Activated CD4-positive, alpha-beta memory T cell treated with anti-CD3 and anti-CD28 coated beads, Interleukin-2, amount 10 ng/mL, durations not matched to agents 7 days and 5 days (primary cell): ENCODE data around the gene NRSN1. TPM values are rescaled to one million over a fixed set of nuclear protein-coding genes. Genes with fewer than 3 reads are reported as not detected.

Experiments
- CTCF ChIA-PET: fragments of 350-600 bp; sonication (Branson Sonifier 250); formaldehyde crosslinking; loops from one replicate; lab custom pipeline; 2021; ENCODE audit warnings: antibody characterized with exemption, inconsistent platforms; lab: Charles Lee
- POLR2A ChIA-PET: fragments of 350-600 bp; sonication (Branson Sonifier 250); formaldehyde crosslinking; loops from one replicate; lab custom pipeline; 2021; ENCODE audit warnings: antibody characterized with exemption; lab: Charles Lee
- DNase-seq: peaks from one replicate; pipeline ENCODE4 v3.0.0-alpha.2; 2020
- H3K27ac Mint-ChIP-seq: one replicate; pipeline ENCODE4 v1.8.0; 2021; ENCODE audit warnings: mild to moderate bottlenecking, mixed read lengths
- H3K27me3 Mint-ChIP-seq: one replicate; pipeline ENCODE4 v1.8.0; 2021; ENCODE audit warnings: mixed read lengths
- H3K36me3 Mint-ChIP-seq: one replicate; pipeline ENCODE4 v1.8.0; 2021; ENCODE audit warnings: low read depth, mixed read lengths
- H3K4me1 Mint-ChIP-seq: one replicate; pipeline ENCODE4 v1.8.0; 2021; ENCODE audit warnings: mixed read lengths
- H3K4me3 Mint-ChIP-seq: one replicate; pipeline ENCODE4 v1.8.0; 2021; ENCODE audit warnings: mild to moderate bottlenecking, mixed read lengths
- H3K9me3 Mint-ChIP-seq: one replicate; pipeline ENCODE4 v1.8.0; 2021; ENCODE audit warnings: mixed read lengths
- total RNA-seq, 2 experiments: library from RNA; stranded (reverse); gene quantifications; one replicate each; pipeline ENCODE4 v1.2.3, GENCODE V29; 2021

The NRSN1 gene
- total RNA-seq, 2 experiments from 2014 or later: not detected

- H3K4me1 Mint-ChIP-seq: no peaks in the 10 kb centered on the region
- no peaks in the 10 kb centered on the region for H3K27me3 Mint-ChIP-seq
- H3K9me3 Mint-ChIP-seq: no peaks in the 10 kb centered on the region
- no peaks in the 10 kb centered on the region for H3K36me3 Mint-ChIP-seq
- CTCF ChIA-PET: interaction anchor here (1.3 kb wide), 1 partner anchor 127 kb away, joined by 3 read pairs; no protein-coding TSS in a partner anchor
- H3K27ac Mint-ChIP-seq: no peak overlapping the region
- H3K4me3 Mint-ChIP-seq: no peak overlapping the region
- POLR2A ChIA-PET: no interaction called here
- DNase-seq: no peak
Observed at GRCh38 chr6:24148154-24148570, 22.1 kb downstream of the NRSN1 start.

- Mint-ChIP-seq H3K4me3 (no peak overlapping the region), H3K4me1 (no peaks in the 10 kb centered on the region), H3K27me3 (no peaks in the 10 kb centered on the region), H3K27ac (no peak overlapping the region), H3K9me3 (no peaks in the 10 kb centered on the region), H3K36me3 (no peaks in the 10 kb centered on the region)
- CTCF ChIA-PET: interaction anchor here (1.3 kb wide), 1 partner anchor 126 kb away, joined by 3 read pairs; no protein-coding TSS in a partner anchor
- DNase-seq: no peak
- POLR2A ChIA-PET: no interaction called here
Observed at GRCh38 chr6:24148684-24149083, 22.7 kb downstream of the NRSN1 start.

- no peaks in the 10 kb centered on the region for H3K27me3 Mint-ChIP-seq
- no peak overlapping the region for H3K27ac Mint-ChIP-seq
- ChIA-PET POLR2A (no interaction called here), CTCF (no interaction called here)
- no peak for DNase-seq
- no peaks in the 10 kb centered on the region for H3K36me3 Mint-ChIP-seq
- H3K4me1 Mint-ChIP-seq: no peaks in the 10 kb centered on the region
- H3K9me3 Mint-ChIP-seq: no peaks in the 10 kb centered on the region
- no peak overlapping the region for H3K4me3 Mint-ChIP-seq
Observed at GRCh38 chr6:24149296-24149695, 23.3 kb downstream of the NRSN1 start.

- CTCF ChIA-PET: no interaction called here
- POLR2A ChIA-PET: no interaction called here
- H3K27me3 Mint-ChIP-seq: no peaks in the 10 kb centered on the region
Observed at GRCh38 chr6:24149836-24150235, 23.8 kb downstream of the NRSN1 start.

DNA sequence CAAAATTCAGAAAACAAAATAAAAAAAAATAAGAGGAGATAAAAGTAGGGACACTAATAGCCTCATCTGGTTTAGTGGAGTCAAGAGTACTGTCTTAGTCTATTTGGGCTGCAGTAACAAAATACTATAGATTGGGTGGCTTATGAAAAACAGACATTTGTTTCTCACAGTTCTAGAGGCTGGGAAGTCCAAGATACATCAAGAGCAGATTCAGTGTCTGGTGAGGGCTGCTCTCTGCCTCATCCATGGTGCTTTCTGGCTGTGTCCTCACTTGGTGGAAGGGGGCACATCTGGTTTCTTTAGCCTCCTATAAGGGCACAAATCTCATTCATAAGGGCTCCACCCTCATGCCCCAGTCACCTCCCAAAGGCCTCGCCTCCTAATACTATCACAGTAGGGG lies 26.0 kb downstream of the NRSN1 start:
- Mint-ChIP-seq H3K9me3 (no peaks in the 10 kb centered on the region), H3K36me3 (no peaks in the 10 kb centered on the region), H3K27ac (no peak overlapping the region), H3K4me3 (no peak overlapping the region), H3K4me1 (no peaks in the 10 kb centered on the region), H3K27me3 (no peaks in the 10 kb centered on the region)
- no peak for DNase-seq
- ChIA-PET CTCF (no interaction called here), POLR2A (no interaction called here)

More at GRCh38 chr6:24149836-24150235, 23.8 kb downstream of the NRSN1 start:
- no peak for DNase-seq
- Mint-ChIP-seq H3K4me1 (no peaks in the 10 kb centered on the region), H3K9me3 (no peaks in the 10 kb centered on the region), H3K36me3 (no peaks in the 10 kb centered on the region), H3K4me3 (no peak overlapping the region), H3K27ac (no peak overlapping the region)

DNA sequence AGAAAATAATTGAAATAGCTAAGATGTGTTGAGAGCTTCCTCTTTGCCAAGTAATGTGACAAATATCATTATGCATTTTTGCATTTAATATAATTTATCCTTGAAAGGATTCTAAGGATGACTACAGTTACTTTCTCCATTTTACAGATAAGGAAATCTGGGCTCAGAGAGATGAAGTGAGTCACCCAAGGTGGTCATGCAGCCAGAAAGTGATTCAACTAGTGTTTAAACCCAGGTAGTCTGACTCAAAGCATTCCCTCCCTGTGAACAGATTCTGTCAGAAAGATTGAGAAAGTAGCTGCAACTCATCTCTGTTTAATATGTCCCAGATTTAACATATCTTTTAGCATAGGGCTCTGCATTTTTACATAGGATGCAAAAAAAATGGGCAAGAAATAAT lies 28.1 kb downstream of the NRSN1 start:
- Mint-ChIP-seq H3K9me3 (no peaks in the 10 kb centered on the region), H3K4me1 (no peaks in the 10 kb centered on the region), H3K4me3 (no peak overlapping the region), H3K27ac (no peak overlapping the region), H3K36me3 (no peaks in the 10 kb centered on the region), H3K27me3 (no peaks in the 10 kb centered on the region)
- DNase-seq: no peak
- ChIA-PET POLR2A (no interaction called here), CTCF (no interaction called here)

DNA sequence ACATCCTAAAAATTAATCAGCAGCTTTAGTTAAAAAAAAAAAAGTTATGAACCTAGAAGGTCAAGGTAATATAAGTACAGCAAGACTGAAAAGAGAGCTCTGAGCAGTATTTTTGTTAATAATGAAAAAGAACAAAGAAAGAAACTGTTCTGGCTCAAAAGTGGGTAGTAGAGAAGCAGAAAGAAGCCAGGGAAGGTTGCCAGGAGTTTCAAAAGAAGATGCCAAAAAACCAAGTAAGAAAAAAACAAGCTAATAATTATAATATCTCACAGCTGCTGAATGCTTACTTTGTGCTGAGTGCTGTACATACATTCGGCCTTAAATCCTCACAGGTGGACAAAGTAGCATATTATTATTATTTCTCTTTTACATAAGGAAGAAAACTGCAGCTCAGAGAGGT lies 31.9 kb downstream of the NRSN1 start:
- no peaks in the 10 kb centered on the region for H3K4me1 Mint-ChIP-seq
- no peaks in the 10 kb centered on the region for H3K27me3 Mint-ChIP-seq
- no peaks in the 10 kb centered on the region for H3K36me3 Mint-ChIP-seq
- H3K9me3 Mint-ChIP-seq: no peaks in the 10 kb centered on the region
- no peak overlapping the region for H3K27ac Mint-ChIP-seq
- ChIA-PET POLR2A (no interaction called here), CTCF (no interaction called here)
- no peak overlapping the region for H3K4me3 Mint-ChIP-seq
- DNase-seq: no peak

DNA sequence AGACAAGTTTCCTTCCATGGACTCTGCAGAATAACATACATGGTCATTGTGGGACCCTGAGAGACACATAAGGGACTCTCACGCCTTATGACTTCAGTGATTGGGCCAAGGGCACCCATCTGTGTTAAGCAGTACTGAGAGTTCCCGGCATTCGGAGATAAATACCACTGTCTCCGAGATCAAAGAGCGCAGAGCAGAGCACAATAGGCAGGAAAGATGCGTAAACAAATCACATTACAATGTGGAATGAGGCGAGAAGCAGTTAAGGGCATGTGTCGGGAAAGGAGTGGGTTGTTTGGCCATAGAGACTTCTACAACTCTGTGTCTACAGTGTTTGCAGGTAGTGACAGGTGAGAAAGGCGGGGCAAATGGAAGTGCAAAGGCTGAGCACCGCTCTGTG lies 57.6 kb downstream of the NRSN1 start:
- no peak overlapping the region for H3K4me3 Mint-ChIP-seq
- DNase-seq: no peak
- H3K9me3 Mint-ChIP-seq: no peaks in the 10 kb centered on the region
- H3K4me1 Mint-ChIP-seq: no peaks in the 10 kb centered on the region
- CTCF ChIA-PET: no interaction called here
- H3K36me3 Mint-ChIP-seq: no peaks in the 10 kb centered on the region
- H3K27me3 Mint-ChIP-seq: peaks cover 2% of the 10 kb centered on the region
- no peak overlapping the region for H3K27ac Mint-ChIP-seq
- POLR2A ChIA-PET: no interaction called here

GRCh38 chr6:24186349-24186748 lies 60.3 kb downstream of the NRSN1 start:
- H3K36me3 Mint-ChIP-seq: no peaks in the 10 kb centered on the region
- H3K27ac Mint-ChIP-seq: no peak overlapping the region
- no peaks in the 10 kb centered on the region for H3K4me1 Mint-ChIP-seq
- POLR2A ChIA-PET: no interaction called here
- H3K4me3 Mint-ChIP-seq: no peak overlapping the region
- DNase-seq: no peak
- H3K9me3 Mint-ChIP-seq: no peaks in the 10 kb centered on the region
- peaks cover 8% of the 10 kb centered on the region for H3K27me3 Mint-ChIP-seq
- CTCF ChIA-PET: no interaction called here

GRCh38 chr6:24187965-24188577 lies 62.1 kb downstream of the NRSN1 start:
- peaks cover 13% of the 10 kb centered on the region for H3K27me3 Mint-ChIP-seq
- no peak for DNase-seq
- ChIA-PET CTCF (no interaction called here), POLR2A (no interaction called here)
- no peaks in the 10 kb centered on the region for H3K4me1 Mint-ChIP-seq
- H3K27ac Mint-ChIP-seq: no peak overlapping the region
- H3K4me3 Mint-ChIP-seq: no peak overlapping the region
- no peaks in the 10 kb centered on the region for H3K36me3 Mint-ChIP-seq
- no peaks in the 10 kb centered on the region for H3K9me3 Mint-ChIP-seq

DNA sequence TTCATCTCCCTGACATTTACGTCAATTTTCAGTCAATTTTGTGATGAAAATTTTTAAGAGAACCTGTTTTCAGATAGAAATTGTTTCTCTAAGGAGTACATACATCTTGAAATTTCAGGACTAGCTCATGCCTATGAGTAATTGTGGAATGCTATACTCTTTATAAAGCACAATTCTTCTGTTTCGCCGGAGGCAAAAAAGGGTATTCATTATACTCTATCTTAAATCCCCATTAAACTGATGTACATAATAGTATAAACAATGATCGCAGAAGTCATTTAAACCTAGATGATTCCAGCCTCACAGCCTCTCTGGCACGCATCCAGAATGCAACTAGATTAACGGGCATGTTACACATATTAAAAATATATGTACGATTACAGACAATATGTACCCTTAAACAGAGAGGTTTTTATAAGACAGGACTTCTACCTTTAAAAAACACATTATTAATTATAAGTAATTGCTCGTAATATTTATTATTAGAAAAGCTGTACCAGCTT lies 62.6 kb downstream of the NRSN1 start:
- no peak for DNase-seq

DNA sequence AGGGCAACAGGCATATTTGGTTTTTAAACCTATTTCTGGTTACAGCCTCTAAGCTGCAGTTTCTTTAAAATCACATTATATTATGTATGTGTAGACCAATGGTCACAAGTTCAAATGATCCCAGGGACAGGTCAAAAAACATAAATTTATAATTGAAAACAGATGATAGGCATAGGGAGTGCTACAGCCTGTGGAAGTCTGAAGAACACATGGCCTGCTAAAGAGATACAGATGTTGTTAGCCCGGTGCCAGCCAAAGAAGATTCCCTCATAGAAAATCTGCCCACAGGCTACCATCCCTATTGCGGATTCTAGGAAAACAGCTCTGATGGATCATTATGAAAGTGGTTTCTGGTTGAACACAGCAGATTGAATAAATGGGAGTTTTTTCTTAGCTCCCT lies 65.3 kb downstream of the NRSN1 start:
- no peaks in the 10 kb centered on the region for H3K4me1 Mint-ChIP-seq
- ChIA-PET POLR2A (no interaction called here), CTCF (no interaction called here)
- H3K4me3 Mint-ChIP-seq: no peak overlapping the region
- H3K27ac Mint-ChIP-seq: no peak overlapping the region
- no peaks in the 10 kb centered on the region for H3K36me3 Mint-ChIP-seq
- no peak for DNase-seq
- H3K27me3 Mint-ChIP-seq: peaks cover 15% of the 10 kb centered on the region
- no peaks in the 10 kb centered on the region for H3K9me3 Mint-ChIP-seq

More for the DNA sequence above, 62.6 kb downstream of the NRSN1 start:
- CTCF ChIA-PET: no interaction called here
- Mint-ChIP-seq H3K4me3 (no peak overlapping the region), H3K4me1 (no peaks in the 10 kb centered on the region), H3K27ac (no peak overlapping the region), H3K27me3 (peaks cover 15% of the 10 kb centered on the region), H3K36me3 (no peaks in the 10 kb centered on the region), H3K9me3 (no peaks in the 10 kb centered on the region)
- POLR2A ChIA-PET: no interaction called here

DNA sequence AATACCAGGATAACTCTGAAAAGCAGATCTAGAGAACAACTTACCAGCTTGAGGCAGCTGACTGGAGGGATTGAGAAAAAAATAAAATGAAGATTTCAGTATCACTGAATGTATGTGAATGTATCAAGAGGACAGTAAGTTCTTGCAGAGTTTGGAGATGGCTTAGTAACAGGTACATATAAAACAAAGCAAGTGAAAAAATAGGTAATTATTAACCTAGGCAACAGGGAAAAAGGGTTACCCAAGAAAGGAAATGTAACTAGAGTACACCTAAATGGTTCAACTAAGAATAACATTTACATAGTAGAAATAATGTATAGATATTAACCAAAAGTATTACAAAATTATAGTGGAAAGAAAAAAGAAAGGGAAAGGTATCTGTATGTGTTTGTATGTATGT lies 67.3 kb downstream of the NRSN1 start:
- H3K27me3 Mint-ChIP-seq: peaks cover 13% of the 10 kb centered on the region
- CTCF ChIA-PET: no interaction called here
- H3K27ac Mint-ChIP-seq: no peak overlapping the region
- no peak for DNase-seq
- no peaks in the 10 kb centered on the region for H3K4me1 Mint-ChIP-seq
- H3K9me3 Mint-ChIP-seq: no peaks in the 10 kb centered on the region
- no peak overlapping the region for H3K4me3 Mint-ChIP-seq
- no peaks in the 10 kb centered on the region for H3K36me3 Mint-ChIP-seq
- POLR2A ChIA-PET: no interaction called here
